Measurements from ENCODE around the gene GRIA3.

- TF ChIP-seq CTCF (IDR thresholded peaks at IDR 0.05) (no peak), POLR2A (IDR thresholded peaks at IDR 0.05) (no peak)
Observed at GRCh38 chrX:123340696-123341095, 156.6 kb downstream of the GRIA3 start.

Data from uterus (tissue), 2 donors.